ENCODE results near the gene CCL23. TPM values are rescaled to one million over a fixed set of nuclear protein-coding genes. Genes with fewer than 3 reads are reported as not detected.

CCL23 gene
- total RNA-seq, 1 donor from 2014 or later: not detected

DNA sequence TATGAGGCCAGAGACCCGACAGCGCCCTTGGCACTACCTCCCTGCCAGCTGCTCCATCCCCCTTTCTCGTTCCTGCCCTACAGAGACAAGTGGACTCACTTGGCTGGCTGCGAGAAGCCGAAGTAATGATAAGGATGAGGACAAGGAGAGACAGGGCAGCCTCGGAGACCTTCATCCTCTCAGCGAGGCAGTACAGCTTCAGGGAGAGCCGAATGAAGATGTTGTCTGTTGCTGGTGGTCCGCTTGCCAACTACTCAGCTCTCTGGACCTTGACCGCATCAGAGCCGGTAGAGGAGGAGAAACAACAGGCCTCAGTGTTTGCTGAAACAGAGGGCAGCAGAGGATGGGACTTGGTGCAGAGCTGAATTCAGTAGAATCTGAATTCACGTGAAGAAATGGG is 36.5 kb downstream of the CCL23 start, which contains the start of gene CCL16:
Gene CCL16 (minus strand): TSS at position 252 of the 400 bp plus-strand sequence. CDS start 77 bp downstream, at position 175.
- Histone ChIP-seq H3K4me3 (ENCODE audit: low read depth, low read length) (no peak within 1 kb of the TSS), H3K36me3 (ENCODE audit: control insufficient read depth, insufficient read depth, low read length) (no peaks in the 10 kb centered on the region), H3K27me3 (ENCODE audit: control insufficient read depth, insufficient read depth, low read length) (no peaks in the 10 kb centered on the region)
- FAIRE-seq: no peak
- no peak for TF ChIP-seq CTCF (IDR thresholded peaks at IDR 0.05; ENCODE audit: insufficient read depth, low read length, severe bottlenecking)
- DNase-seq (ENCODE audit: low read depth): no peak

DNA sequence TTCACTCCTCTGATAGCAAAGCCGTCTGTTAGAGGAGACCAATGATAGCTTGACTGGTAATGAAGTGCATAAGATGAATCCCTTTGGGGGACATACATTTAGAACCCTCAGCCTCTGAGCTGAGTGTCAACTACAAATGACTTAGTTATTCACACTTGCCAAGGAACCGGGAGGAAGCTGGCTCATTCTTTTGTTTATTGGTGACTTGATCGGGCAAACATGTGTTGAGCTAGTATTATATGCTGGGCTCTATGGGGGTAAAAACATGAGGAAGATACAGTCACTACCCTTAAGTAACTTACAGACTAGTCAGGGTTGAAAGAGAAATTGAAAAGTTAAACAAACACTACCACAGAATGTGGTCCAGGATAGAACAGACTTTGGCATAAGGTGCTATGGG is 39.4 kb downstream of the CCL23 start:
- no peak for TF ChIP-seq CTCF (IDR thresholded peaks at IDR 0.05; ENCODE audit: insufficient read depth, low read length, severe bottlenecking)
- no peaks in the 10 kb centered on the region for H3K36me3 ChIP-seq (ENCODE audit: control insufficient read depth, insufficient read depth, low read length)
- no peak for FAIRE-seq

GRCh38 chr17:35977509-35977908 is 40.3 kb downstream of the CCL23 start:
- Histone ChIP-seq H3K4me3 (ENCODE audit: low read depth, low read length) (no peak overlapping the region), H3K27me3 (ENCODE audit: control insufficient read depth, insufficient read depth, low read length) (no peaks in the 10 kb centered on the region), H3K36me3 (ENCODE audit: control insufficient read depth, insufficient read depth, low read length) (no peaks in the 10 kb centered on the region)
- no peak for FAIRE-seq
- TF ChIP-seq CTCF (IDR thresholded peaks at IDR 0.05; ENCODE audit: insufficient read depth, low read length, severe bottlenecking): no peak
- DNase-seq (ENCODE audit: low read depth): no peak

More for the DNA sequence above, 39.4 kb downstream of the CCL23 start:
- peak; percentile 23 for DNase-seq (ENCODE audit: low read depth)
- H3K27me3 ChIP-seq (ENCODE audit: control insufficient read depth, insufficient read depth, low read length): no peaks in the 10 kb centered on the region
- H3K4me3 ChIP-seq (ENCODE audit: low read depth, low read length): no peak overlapping the region

DNA sequence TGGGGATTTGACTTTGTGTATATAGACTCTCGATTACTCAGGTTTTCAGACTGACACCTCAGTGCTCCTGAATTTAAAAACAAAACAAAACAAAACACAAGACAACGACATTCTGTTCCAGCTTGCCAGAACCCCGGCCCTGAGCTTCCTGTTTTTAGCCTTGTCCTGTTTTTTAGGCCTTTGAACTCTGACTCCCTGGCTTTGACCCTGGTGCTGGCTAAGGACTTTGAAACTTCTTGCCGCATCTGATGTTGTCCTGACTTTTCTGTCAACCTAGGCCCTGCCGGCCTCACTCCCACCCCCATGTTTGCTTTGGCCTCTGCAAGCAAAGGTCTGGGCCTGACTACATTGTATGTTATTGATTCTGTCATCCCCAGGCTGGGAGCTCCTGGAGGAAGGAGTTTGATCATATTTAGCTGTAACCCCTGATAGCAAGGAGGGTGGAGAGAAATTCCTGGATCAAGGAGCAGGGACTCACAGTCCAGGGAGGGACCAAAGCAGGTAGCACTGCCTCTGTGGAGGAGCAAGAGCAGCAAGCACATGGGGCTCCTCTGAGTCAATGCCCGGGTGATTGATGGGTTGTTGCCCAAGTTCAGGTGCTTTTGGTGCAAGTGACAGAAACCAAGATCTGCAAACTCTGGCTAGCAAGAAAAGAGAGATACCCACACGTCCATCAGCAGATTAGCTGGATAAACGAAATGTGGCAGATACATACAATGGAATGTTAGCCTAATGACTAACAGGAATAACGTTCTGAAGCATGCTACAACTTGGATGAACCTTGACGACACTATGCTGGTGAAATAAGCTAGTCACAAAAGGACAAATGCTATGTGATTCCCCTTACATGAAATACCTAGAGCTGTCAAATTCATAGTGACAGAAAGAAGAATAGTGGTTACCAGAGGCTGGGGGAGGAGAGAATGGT is 44.2 kb downstream of the CCL23 start:
- TF ChIP-seq CTCF (IDR thresholded peaks at IDR 0.05; ENCODE audit: insufficient read depth, low read length, severe bottlenecking): no peak
- H3K27me3 ChIP-seq (ENCODE audit: control insufficient read depth, insufficient read depth, low read length): no peaks in the 10 kb centered on the region
- H3K36me3 ChIP-seq (ENCODE audit: control insufficient read depth, insufficient read depth, low read length): no peaks in the 10 kb centered on the region
- FAIRE-seq: no peak
- peak; percentile 95 for DNase-seq (ENCODE audit: low read depth)
- no peak overlapping the region for H3K4me3 ChIP-seq (ENCODE audit: low read depth, low read length)

GRCh38 chr17:35972945-35973332 is 44.8 kb downstream of the CCL23 start:
- Histone ChIP-seq H3K36me3 (ENCODE audit: control insufficient read depth, insufficient read depth, low read length) (no peaks in the 10 kb centered on the region), H3K4me3 (ENCODE audit: low read depth, low read length) (no peak overlapping the region), H3K27me3 (ENCODE audit: control insufficient read depth, insufficient read depth, low read length) (no peaks in the 10 kb centered on the region)
- DNase-seq (ENCODE audit: low read depth) (no peak), FAIRE-seq (no peak)
- TF ChIP-seq CTCF (IDR thresholded peaks at IDR 0.05; ENCODE audit: insufficient read depth, low read length, severe bottlenecking): no peak
